ENCODE data around the gene GATA3. TPM values are rescaled to one million over a fixed set of nuclear protein-coding genes. Genes with fewer than 3 reads are reported as not detected.
"Not testable (repeated sequence)": the region's sequence is repeated elsewhere in the genome, so short reads cannot be mapped to it uniquely, and the experiment has no call there.

GATA3 gene
- polyA plus RNA-seq (2013, experiment 1 of 2; ENCODE audit: insufficient read length): not detected
- polyA plus RNA-seq (2013, experiment 2 of 2; ENCODE audit: insufficient read length): 0.78 TPM

- DNase-seq: peak; percentile 48
Measured at GRCh38 chr10:8054494-8055407, at the start of gene GATA3. Gene GATA3 (plus strand): TSS chr10:8054688. CDS start chr10:8055656, 968 bp downstream.

GRCh38 chr10:8006274-8006999, 48.1 kb upstream of the GATA3 start:
- DNase-seq: no peak

DNA sequence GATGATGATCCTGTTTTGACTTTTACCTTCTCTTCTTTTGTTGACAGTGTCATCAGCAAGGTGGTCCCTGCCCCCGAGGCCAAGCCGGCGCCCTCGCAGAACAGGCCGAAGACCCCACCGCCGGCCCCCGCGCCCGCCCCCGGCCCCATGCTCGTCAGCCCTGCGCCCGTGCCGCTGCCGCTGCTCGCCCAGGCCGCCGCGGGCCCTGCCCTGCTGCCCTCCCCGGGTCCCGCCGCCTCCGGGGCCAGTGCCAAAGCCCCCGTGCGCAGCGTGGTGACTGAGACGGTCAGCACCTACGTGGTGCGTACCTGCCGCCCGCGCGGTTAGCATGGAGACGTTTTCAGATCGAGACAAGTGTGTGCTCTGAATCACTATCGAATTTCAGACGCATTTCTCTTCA, 45.5 kb upstream of the GATA3 start:
- no peak for DNase-seq

- DNase-seq: no peak
Measured at GRCh38 chr10:8013006-8013405, 41.5 kb upstream of the GATA3 start.

DNA sequence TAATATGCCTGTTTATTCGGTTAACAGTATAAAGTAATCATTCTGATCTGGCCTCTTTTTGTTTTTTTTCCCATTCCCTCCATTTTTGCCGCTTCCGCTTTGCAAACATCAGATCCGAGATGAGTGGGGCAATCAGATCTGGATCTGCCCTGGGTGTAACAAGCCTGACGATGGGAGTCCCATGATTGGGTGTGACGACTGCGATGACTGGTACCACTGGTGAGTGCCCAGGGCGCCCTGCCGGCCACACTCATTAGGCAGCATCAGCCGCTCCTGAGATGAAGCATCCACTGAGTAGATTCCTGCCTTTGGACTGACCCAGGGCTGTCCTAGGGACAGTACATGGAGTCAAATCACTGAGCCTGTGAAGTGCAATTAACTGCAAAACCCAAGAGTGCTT, 40.9 kb upstream of the GATA3 start:
- no peak for DNase-seq

DNA sequence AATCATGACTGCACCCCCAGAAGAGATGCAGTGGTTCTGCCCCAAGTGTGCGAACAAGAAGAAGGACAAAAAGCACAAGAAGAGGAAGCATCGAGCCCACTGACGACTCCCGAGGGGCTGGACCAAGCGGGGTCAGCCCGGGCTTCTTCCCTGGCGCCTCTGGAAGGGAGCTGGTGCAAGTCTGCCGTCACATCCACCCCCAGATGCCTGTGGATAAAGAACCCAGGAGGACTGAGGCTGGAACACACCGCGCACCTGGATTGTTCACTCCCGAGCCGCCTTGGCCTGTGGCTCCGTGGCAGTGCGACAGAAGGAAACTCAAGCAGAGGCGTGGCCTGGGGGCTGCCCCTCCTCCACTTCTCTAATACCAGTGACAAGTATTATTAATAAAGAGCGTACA, 39.8 kb upstream of the GATA3 start:
- DNase-seq: no peak

DNA sequence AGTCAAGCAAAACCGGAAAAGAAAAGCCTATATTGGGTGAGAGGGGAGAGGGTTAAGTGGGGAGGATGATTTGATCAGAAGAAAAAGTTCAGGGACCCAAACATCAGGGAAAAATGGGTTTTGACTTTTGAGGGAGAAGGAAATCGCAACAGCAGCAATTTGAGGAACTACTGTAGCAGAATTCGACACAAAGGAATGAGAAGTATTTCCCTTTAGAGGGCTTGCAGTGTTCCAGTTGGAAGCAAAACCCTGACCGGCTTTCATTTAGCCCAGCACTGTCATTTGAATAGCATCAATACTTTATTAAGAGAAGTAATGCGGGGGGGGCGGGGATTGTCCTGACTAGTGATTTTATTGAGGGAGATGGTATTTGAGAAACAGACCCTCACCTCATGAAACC, 37.2 kb upstream of the GATA3 start:
- DNase-seq: peak; percentile 52

- no peak for DNase-seq
Measured at GRCh38 chr10:8023321-8023720, 31.2 kb upstream of the GATA3 start.

GRCh38 chr10:8023851-8024250, 30.6 kb upstream of the GATA3 start:
- no peak for DNase-seq

- DNase-seq: no peak
Measured at GRCh38 chr10:8026349-8027259, 27.9 kb upstream of the GATA3 start.

DNA sequence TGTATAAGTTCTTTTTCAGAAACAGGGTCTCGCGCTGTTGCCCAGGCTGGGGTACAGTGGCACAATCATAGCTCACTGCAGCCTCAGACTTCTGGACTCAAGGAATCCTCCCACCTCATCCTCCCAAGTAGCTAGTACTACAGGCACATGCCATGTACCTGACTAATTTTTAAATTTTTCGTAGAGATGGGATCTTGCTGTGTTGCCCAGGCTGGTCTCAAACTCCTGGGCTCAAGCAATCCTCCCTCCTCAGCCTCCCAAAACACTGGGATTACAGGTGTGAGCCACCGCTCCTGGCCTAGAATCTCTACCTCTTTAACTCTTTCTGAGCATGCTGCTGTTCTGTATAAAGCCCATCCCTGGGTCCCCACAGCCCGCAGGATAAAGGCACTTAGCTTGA, 23.3 kb upstream of the GATA3 start:
- DNase-seq: not testable (repeated sequence)

- DNase-seq: no peak
Measured at GRCh38 chr10:8032558-8032957, 21.9 kb upstream of the GATA3 start.

DNA sequence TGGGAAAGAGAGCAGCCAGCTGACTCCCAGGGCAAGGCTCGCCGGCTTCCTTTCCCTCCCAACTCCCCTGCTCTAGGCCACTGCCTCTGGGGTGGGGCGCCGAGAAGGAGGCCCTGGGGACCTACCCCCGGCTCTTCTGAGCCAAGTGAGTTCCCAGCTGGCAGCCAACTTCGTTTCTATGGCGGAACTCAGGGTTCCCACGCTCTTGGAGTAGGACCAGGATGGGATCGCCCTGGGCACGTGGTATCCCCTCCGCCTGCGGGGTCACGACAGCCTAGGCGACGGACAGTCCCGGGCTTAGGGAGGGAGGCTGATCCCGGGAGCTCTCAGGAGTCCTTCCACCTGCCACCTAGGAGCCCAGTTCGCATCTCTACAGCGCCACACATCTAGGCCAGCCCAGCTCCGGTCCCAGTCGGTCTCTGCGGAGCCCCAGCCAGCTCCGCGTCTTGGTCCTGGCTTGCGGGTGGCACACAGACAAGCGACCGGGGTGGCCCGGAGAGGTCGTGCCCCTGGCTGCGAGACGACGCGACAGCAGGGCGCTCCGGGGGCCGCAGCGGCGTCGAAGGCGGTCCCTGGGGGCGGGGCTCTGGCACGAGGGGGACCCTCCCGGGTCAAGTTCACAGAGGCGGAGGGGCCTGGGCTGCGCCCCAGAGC, 20.5 kb upstream of the GATA3 start:
- DNase-seq: no peak

- no peak for DNase-seq
Measured at GRCh38 chr10:8034466-8035005, 20.0 kb upstream of the GATA3 start.

- no peak for DNase-seq
Measured at GRCh38 chr10:8035006-8035640, 19.4 kb upstream of the GATA3 start.

DNA sequence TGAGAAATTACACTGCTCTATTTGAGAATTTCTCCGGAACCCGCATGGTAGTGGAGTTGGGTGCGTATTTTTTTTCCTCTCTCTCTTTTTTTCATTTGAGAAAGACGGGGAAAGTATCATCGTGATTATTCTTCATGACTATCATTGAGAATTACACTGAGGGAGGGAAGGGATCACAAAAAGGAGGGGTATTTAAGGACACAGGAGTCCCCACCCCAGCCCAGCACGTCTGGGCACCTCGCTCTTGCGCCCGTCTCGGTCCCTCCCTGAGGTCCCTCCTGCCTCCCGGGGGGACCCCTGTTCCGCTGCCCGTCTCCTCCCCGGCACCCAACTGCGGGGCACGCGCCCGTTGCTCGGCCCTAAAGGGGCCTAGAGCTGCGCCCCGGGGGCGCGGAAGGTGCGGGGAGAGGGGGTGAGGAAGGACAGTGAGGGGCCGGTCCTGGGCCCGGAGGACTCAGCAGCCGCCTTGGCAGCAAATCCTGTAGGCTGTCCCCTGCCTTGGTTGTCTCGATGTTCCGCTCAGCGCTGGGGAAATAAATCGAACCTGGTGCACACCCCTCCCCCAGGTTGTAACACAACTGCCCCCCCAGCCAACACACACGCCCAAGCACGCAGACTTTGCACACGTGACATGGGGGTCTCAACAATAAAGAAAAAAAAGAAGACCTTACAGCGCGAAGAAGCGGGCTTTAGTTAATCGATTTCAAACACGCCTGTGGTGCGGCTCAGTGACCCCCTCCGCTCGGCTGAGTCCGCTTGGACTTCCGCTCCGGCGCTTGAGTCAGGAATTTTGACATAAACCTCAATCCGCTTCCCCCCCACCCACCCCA, 18.6 kb upstream of the GATA3 start:
- no peak for DNase-seq

DNA sequence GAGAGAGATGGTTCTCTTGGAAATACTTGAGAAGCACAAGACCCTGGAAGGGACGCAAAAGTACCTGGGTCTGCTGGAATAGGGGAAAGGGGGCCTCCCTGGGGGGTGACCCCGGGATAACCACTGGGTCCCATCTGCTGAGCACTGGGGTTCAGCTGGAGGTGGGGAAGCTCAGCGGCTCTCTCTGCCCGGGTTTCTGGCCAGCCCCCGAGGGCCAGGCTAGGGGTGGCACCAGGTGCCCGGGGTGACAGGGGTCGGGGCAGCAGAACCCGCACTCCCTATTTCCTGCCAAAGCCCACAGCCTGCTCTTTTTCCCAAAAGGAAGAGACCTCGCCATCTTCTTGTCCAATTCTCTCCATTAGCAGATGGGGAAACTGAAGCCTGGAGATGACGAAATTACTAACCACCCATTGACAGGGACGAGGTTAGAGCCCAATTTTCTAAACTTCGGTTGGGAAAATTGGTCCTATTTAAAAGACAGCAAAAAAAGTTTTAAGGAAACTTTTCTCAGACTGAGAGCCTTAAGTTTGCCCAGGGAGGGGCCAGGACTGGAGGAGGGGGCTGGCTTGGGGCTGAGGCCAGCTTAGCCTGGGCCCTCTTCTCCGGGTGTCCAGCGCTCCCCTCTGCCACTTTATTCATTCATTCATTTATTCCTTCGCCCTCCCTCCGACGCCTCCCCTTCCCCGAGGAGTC, 17.8 kb upstream of the GATA3 start:
- DNase-seq: no peak

- no peak for DNase-seq
Measured at GRCh38 chr10:8037199-8037801, 17.2 kb upstream of the GATA3 start.
